A549 treated with CpdA at 1 μM for 4 hours (cell line): ENCODE measurements around the gene POLE. TPM values are rescaled to one million over a fixed set of nuclear protein-coding genes. Genes with fewer than 3 reads are reported as not detected.

ENCODE experiments used
- total RNA-seq: library from RNA; stranded (reverse); fragments of 200-300 nt; extraction: Qiagen RNA extraction; gene quantifications from 5 replicates; pipeline ENCODE4 v1.2.3, GENCODE V29; 2022; ENCODE audit warnings: low read depth

The POLE gene, protein sequence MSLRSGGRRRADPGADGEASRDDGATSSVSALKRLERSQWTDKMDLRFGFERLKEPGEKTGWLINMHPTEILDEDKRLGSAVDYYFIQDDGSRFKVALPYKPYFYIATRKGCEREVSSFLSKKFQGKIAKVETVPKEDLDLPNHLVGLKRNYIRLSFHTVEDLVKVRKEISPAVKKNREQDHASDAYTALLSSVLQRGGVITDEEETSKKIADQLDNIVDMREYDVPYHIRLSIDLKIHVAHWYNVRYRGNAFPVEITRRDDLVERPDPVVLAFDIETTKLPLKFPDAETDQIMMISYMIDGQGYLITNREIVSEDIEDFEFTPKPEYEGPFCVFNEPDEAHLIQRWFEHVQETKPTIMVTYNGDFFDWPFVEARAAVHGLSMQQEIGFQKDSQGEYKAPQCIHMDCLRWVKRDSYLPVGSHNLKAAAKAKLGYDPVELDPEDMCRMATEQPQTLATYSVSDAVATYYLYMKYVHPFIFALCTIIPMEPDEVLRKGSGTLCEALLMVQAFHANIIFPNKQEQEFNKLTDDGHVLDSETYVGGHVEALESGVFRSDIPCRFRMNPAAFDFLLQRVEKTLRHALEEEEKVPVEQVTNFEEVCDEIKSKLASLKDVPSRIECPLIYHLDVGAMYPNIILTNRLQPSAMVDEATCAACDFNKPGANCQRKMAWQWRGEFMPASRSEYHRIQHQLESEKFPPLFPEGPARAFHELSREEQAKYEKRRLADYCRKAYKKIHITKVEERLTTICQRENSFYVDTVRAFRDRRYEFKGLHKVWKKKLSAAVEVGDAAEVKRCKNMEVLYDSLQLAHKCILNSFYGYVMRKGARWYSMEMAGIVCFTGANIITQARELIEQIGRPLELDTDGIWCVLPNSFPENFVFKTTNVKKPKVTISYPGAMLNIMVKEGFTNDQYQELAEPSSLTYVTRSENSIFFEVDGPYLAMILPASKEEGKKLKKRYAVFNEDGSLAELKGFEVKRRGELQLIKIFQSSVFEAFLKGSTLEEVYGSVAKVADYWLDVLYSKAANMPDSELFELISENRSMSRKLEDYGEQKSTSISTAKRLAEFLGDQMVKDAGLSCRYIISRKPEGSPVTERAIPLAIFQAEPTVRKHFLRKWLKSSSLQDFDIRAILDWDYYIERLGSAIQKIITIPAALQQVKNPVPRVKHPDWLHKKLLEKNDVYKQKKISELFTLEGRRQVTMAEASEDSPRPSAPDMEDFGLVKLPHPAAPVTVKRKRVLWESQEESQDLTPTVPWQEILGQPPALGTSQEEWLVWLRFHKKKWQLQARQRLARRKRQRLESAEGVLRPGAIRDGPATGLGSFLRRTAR (N-terminal part only)
- 43.7 to 57.1 TPM (median 45.2 TPM) in 5 replicates for total RNA-seq

DNA sequence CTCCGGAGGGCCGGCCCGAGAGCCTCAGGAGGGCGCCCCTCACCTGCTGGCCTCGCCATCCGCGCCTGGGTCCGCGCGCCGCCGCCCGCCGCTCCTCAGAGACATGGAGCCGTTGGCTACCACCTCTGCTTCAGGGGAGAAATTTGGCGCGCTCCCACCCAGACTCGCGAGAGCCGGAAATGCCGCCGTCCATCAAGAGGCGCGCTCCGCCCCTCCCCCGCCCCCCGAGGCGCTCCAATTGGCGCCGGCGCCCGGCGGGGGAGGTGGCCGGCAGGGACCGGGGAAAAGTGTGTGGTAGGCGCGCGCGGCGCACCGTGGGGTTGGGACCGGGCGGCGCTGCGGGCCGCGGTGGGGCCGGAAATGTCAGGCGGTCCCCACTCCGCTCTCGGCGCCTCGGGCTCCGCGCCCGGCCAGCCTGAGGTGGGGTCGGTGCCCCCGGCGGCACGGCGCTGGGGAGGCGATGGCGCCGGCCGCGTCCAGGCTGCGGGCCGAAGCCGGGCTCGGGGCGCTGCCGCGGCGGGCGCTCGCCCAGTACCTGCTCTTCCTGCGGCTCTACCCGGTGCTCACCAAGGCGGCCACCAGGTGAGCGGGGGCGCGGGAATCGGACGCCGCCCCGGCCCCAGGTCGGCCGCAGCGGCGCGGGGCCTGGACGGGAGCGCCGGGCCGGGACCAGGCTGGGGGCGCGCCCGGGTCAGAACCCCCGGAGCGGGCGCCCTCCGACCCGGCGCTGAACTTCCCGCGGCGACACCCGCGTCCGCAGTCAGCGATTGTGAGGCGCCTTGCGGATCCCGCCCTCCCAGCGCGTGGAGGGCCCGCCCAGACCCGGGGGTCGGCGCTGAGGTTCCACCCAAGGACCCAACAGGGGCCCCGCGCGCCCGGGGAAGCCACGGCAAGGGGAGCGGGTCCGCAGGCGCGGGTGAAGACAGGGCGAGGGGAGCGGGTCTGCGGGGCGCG is at the start of gene POLE, which contains the start of gene PXMP2:
POLE (minus strand) TSS at position 132 of the 954 bp plus-strand sequence; CDS start at position 105, 27 bp downstream.
PXMP2 (plus strand) TSS at position 377 of the 954 bp plus-strand sequence; CDS start at position 461, 84 bp downstream.

DNA sequence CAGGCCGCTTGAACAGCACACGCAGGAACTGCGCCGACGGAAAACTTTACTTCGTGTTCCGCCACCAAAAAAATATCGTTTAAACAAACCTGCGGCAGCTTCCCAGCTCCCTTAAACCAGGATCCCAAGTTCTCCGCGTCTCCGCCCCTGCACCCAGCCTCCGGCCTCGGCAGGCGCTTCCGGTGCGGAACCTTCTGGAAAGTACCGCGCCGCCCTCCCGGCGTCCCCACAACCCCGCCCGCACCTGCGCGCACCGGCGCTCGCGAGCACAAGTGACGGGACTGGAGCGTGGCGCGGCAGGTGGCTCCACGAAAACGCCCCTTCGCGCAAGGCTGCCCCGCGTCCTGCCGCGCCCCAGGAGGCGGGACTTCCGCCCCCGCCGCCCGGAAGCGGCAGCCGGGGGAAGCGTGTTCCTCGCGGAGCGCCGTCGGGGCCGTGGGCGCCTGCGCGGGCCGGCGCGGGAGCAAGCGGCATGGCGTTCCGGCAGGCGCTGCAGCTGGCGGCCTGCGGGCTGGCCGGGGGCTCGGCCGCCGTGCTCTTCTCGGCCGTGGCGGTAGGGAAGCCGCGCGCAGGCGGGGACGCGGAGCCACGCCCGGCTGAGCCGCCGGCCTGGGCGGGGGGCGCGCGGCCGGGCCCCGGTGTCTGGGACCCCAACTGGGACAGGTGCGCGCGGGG is 23.4 kb upstream of the POLE start, which contains the start of gene PGAM5:
PGAM5 (plus strand) TSS at position 438 of the 675 bp plus-strand sequence; CDS start at position 473, 35 bp downstream.

DNA sequence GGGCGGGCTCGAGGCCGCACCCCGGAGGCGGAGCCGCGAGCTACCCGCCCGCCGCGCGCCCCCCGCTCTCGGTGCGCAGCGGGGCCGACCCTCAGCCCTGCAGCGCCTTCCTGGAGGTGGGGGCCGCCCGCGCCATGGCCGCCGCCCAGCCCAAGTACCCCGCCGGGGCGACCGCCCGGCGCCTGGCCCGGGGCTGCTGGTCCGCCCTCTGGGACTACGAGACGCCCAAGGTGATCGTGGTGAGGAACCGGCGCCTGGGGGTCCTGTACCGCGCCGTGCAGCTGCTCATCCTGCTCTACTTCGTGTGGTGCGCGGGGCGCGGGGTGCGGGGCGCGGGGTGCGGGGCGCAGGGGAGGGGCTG is 68.5 kb downstream of the POLE start, which contains the start of gene P2RX2:
P2RX2 (plus strand) TSS at position 94 of the 361 bp plus-strand sequence; CDS start at position 135, 41 bp downstream.

DNA sequence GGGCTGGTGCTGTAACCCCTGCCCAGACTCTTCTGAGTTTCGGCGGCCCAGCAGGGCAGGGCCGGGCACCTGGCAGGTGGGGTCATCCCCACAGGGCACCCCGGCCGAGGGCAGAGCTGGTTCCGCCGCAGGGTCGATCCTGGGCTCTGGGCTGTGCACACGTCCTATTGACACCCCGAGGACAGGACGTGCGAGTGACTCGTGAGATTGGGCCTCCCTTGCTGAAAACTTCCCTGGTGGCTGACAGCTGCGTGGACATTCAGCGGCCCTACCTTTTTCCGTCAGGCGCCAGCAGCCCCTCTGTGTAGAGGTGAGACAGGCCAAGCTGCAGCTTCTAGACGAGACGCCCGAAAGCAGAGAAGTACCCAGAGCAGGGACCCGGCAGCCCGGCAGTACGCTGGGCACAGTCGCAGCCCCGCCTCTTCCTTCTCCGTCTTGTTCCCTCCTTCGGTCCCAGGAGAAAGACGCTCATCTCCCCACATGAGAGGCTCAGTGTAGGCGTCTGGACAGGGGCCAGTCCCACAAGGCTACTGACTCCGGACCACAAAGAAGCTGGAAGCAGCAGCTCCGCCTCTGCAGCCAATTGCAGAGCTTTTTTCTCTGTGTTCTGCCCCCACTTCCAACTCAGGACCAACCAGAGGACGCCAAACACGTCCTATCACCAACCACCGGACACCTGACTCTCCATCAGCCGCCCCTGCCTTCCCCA is 76.9 kb downstream of the POLE start, which contains the start of gene LRCOL1:
LRCOL1 (minus strand) TSS at position 532 of the 709 bp plus-strand sequence. CDS start 4,331 bp downstream, outside the sequence.

Other genes with a start within 250 kb of the POLE start
- 60.7 to 85.8 TPM (median 75.6 TPM) in 5 replicates for gene FBRSL1, start 197.2 kb downstream of the POLE start, total RNA-seq
- gene LRCOL1, start 76.8 kb downstream of the POLE start, total RNA-seq: not detected in 5 replicates
- gene P2RX2, start 68.6 kb downstream of the POLE start, total RNA-seq: not detected in 5 replicates
- 21.3 to 29.5 TPM (median 29.0 TPM) in 5 replicates for gene PXMP2, start 245 bp upstream of the POLE start, total RNA-seq
- 39.9 to 61.3 TPM (median 58.6 TPM) in 5 replicates for gene PGAM5, start 23.5 kb upstream of the POLE start, total RNA-seq
- 73.9 to 85.8 TPM (median 78.1 TPM) in 5 replicates for gene ANKLE2, start 74.5 kb upstream of the POLE start, total RNA-seq
- 19.2 to 23.5 TPM (median 22.0 TPM) in 5 replicates for gene GOLGA3, start 141.5 kb upstream of the POLE start, total RNA-seq
- gene CHFR, start 200.3 kb upstream of the POLE start, total RNA-seq: 18.1 to 21.9 TPM (median 19.8 TPM) in 5 replicates